ENCODE results near the gene FBXW8. TPM values are rescaled to one million over a fixed set of nuclear protein-coding genes. Genes with fewer than 3 reads are reported as not detected.

FBXW8 gene
- total RNA-seq, 1 donor from 2014 or later = 3.3 TPM

- no peaks in the 10 kb centered on the region for H3K36me3 ChIP-seq
- H3K27me3 ChIP-seq = peaks cover 12% of the 10 kb centered on the region
- no peak for TF ChIP-seq CTCF (IDR thresholded peaks at IDR 0.05)
- intact Hi-C loops (cut with DNase I) = loop anchor here (10.0 kb wide), 1 partner anchor 145 kb away; the partner anchor contains the start of genes RNFT2 and SPRING1
- H3K27ac ChIP-seq = no peak overlapping the region
- H3K4me3 ChIP-seq = peak overlapping the region; percentile 31 to 58
- H3K9me3 ChIP-seq = peaks cover 1 to 2% of the 10 kb centered on the region in 2 donors
- peaks cover 10 to 24% of the 10 kb centered on the region in 2 donors for H3K4me1 ChIP-seq
- no peak for DNase-seq (ENCODE audit: low spot score in 2 of 2)
Observed at GRCh38 chr12:116879509-116880212, 31.1 kb upstream of the FBXW8 start.

- TF ChIP-seq CTCF (IDR thresholded peaks at IDR 0.05) = no peak
- H3K4me1 ChIP-seq = peaks cover 10 to 24% of the 10 kb centered on the region in 2 donors
- intact Hi-C loops (cut with DNase I) = loop anchor here (10.0 kb wide), 1 partner anchor 146 kb away; the partner anchor contains the start of genes RNFT2 and SPRING1
- no peak overlapping the region for H3K27ac ChIP-seq
- H3K27me3 ChIP-seq = peaks cover 12% of the 10 kb centered on the region
- peak overlapping the region; percentile 55 to 58 for H3K4me3 ChIP-seq
- DNase-seq (ENCODE audit: low spot score in 2 of 2) = no peak
- H3K9me3 ChIP-seq = no peaks in the 10 kb centered on the region
- no peaks in the 10 kb centered on the region for H3K36me3 ChIP-seq
Observed at GRCh38 chr12:116880213-116880816, 30.4 kb upstream of the FBXW8 start.

GRCh38 chr12:116880817-116881324, 29.9 kb upstream of the FBXW8 start:
- no peak for DNase-seq (ENCODE audit: low spot score in 2 of 2)
- Histone ChIP-seq H3K9me3 (no peaks in the 10 kb centered on the region), H3K36me3 (no peaks in the 10 kb centered on the region), H3K4me3 (peak overlapping the region; percentile 55 to 58), H3K27ac (no peak overlapping the region), H3K4me1 (peaks cover 10 to 24% of the 10 kb centered on the region in 2 donors), H3K27me3 (peaks cover 12% of the 10 kb centered on the region)
- no peak for TF ChIP-seq CTCF (IDR thresholded peaks at IDR 0.05)
- intact Hi-C loops (cut with DNase I) = loop anchor here (10.0 kb wide), 1 partner anchor 146 kb away; the partner anchor contains the start of genes RNFT2 and SPRING1

GRCh38 chr12:116881325-116881876, 29.3 kb upstream of the FBXW8 start, which contains the start of gene HRK:
TSS of gene HRK (minus strand) at chr12:116881441. CDS start at chr12:116881307, 134 bp downstream.
- intact Hi-C loops (cut with DNase I) = loop anchor here (10.0 kb wide), 1 partner anchor 147 kb away; the partner anchor contains the start of genes RNFT2 and SPRING1
- DNase-seq (ENCODE audit: low spot score in 2 of 2) = no peak
- H3K36me3 ChIP-seq = no peaks in the 10 kb centered on the region
- peak within 1 kb of the TSS; percentile 55 to 58 for H3K4me3 ChIP-seq
- peaks cover 12% of the 10 kb centered on the region for H3K27me3 ChIP-seq
- peaks cover 10 to 24% of the 10 kb centered on the region in 2 donors for H3K4me1 ChIP-seq
- no peaks in the 10 kb centered on the region for H3K9me3 ChIP-seq
- TF ChIP-seq CTCF (IDR thresholded peaks at IDR 0.05) = no peak
- H3K27ac ChIP-seq = no peak within 1 kb of the TSS

GRCh38 chr12:116881877-116882507, 28.8 kb upstream of the FBXW8 start:
- Histone ChIP-seq H3K36me3 (no peaks in the 10 kb centered on the region), H3K27me3 (peaks cover 12% of the 10 kb centered on the region), H3K4me1 (peaks cover 10 to 24% of the 10 kb centered on the region in 2 donors), H3K9me3 (no peaks in the 10 kb centered on the region), H3K4me3 (peak overlapping the region; percentile 55 to 58), H3K27ac (no peak overlapping the region)
- intact Hi-C loops (cut with DNase I) = loop anchor here (1.0 to 10.0 kb wide), 2 partner anchors 147 to 179 kb away; partner anchors contain the start of genes RNFT2 and SPRING1
- no peak for DNase-seq (ENCODE audit: low spot score in 2 of 2)
- no peak for TF ChIP-seq CTCF (IDR thresholded peaks at IDR 0.05)

All from ascending aorta (tissue), 2 donors.